Right atrium auricular region (tissue), 2 donors: ENCODE data around the gene B3GALT6. TPM values are rescaled to one million over a fixed set of nuclear protein-coding genes. Genes with fewer than 3 reads are reported as not detected.

Experiments
- DNase-seq: peaks from one replicate; pipeline ENCODE4 v3.0.0-alpha.2; 2019; ENCODE audit warnings: low spot score
- H3K27ac ChIP-seq, 2 donors: fragments of 200-600 bp; sonication (generic); 1 replicate in 1 of 2; 2 replicates in 1 of 2; pipeline ENCODE4 v1.5.1; 2016 to 2019
- H3K27me3 ChIP-seq, 2 donors: fragments of 200-600 bp; sonication (generic); one replicate each; pipeline versions ENCODE4 v1.5.1 to v1.6.0; 2017 to 2019
- H3K36me3 ChIP-seq: fragments of 200-600 bp; sonication (generic); one replicate; pipeline ENCODE4 v1.5.1; 2016
- H3K4me1 ChIP-seq, 2 donors: fragments of 200-600 bp; sonication (generic); one replicate each; pipeline versions ENCODE4 v1.5.1 to v1.6.0; 2017 to 2019
- H3K4me3 ChIP-seq, 2 donors: fragments of 200-600 bp; sonication (generic); 1 replicate in 1 of 2; 2 replicates in 1 of 2; pipeline ENCODE4 v1.5.1; 2017 to 2019; ENCODE audit warnings: mild to moderate bottlenecking in 1 of 2, moderate library complexity in 1 of 2
- H3K9me3 ChIP-seq, 2 donors: fragments of 200-600 bp; sonication (generic); one replicate each; pipeline ENCODE4 v1.5.1; 2019
- total RNA-seq, 2 donors: library from RNA; depleted of rRNA; stranded (reverse); fragments of >200 nt; gene quantifications; one replicate each; pipeline ENCODE4 v1.1.0, GENCODE V29; 2016
- TF ChIP-seq, protein P1 (sequence below), 2 donors: fragments of 200-600 bp; sonication (generic); IDR thresholded peaks; one replicate each; pipeline ENCODE4 v1.5.1; 2019; ENCODE audit warnings: antibody characterized with exemption in 2 of 2

Gene B3GALT6
- total RNA-seq, 2 donors from 2014 or later, result 16.1 to 19.7 TPM

GRCh38 chr1:1270813-1271212 is 38.8 kb downstream of the B3GALT6 start:
- H3K36me3 ChIP-seq, result peaks cover 16% of the 10 kb centered on the region
- peaks cover 0 to 49% of the 10 kb centered on the region in 2 donors for H3K4me1 ChIP-seq
- H3K27me3 ChIP-seq, result no peaks in the 10 kb centered on the region
- TF ChIP-seq, protein P1, sequence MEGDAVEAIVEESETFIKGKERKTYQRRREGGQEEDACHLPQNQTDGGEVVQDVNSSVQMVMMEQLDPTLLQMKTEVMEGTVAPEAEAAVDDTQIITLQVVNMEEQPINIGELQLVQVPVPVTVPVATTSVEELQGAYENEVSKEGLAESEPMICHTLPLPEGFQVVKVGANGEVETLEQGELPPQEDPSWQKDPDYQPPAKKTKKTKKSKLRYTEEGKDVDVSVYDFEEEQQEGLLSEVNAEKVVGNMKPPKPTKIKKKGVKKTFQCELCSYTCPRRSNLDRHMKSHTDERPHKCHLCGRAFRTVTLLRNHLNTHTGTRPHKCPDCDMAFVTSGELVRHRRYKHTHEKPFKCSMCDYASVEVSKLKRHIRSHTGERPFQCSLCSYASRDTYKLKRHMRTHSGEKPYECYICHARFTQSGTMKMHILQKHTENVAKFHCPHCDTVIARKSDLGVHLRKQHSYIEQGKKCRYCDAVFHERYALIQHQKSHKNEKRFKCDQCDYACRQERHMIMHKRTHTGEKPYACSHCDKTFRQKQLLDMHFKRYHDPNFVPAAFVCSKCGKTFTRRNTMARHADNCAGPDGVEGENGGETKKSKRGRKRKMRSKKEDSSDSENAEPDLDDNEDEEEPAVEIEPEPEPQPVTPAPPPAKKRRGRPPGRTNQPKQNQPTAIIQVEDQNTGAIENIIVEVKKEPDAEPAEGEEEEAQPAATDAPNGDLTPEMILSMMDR (IDR thresholded peaks at IDR 0.05), result no peak
- no peaks in the 10 kb centered on the region for H3K9me3 ChIP-seq
- no peak for DNase-seq
- H3K27ac ChIP-seq, result no peak overlapping the region
- H3K4me3 ChIP-seq, result peak overlapping the region in 1 of 2 donors; percentile 6

DNA sequence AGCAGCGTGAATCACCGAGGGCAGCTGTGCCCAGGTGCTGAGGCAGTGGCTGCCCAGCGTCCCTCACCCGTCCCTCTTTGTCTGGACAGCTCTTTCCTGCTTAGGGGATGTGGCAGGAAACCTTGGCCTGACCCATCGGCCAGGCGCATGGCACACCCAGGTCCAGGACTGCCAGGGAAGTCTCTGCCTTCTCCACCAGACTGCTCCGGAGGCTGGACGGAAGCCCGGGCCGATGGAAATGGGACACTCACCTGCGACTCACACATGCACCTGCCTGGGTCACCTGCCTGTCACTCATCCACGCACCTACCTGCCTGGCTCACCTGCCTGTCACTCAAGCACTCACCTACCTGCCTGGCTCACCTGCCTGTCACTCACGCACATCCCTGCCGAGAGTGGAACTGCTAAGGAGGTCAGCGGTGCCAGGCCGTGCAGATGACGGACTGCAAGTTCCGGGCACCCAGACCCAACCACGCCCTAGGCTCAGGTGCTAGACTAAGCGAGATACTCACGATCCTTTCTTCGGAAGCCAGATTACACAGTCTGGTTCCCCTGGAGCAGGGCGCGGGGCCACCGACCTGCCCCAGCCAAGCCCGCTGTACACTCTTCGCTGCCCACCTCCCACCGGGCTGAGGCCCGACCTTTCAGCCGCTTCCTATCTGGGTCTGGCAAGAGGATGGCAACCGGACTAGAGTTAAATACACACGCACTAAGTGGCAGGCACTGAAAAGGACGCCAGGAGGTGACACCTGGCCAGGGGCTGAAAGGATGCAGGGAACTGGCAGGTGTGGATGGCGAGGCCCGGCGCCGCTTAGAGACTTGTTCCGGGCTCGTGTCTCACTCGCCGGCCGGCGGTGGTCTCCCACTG is 40.5 kb downstream of the B3GALT6 start:
- no peaks in the 10 kb centered on the region for H3K27me3 ChIP-seq
- peak overlapping the region; percentile 95 to 96 for H3K4me3 ChIP-seq
- no peak for DNase-seq
- H3K36me3 ChIP-seq, result peaks cover 6% of the 10 kb centered on the region
- H3K27ac ChIP-seq, result peak overlapping the region; percentile 84 to 89
- peaks cover 0 to 49% of the 10 kb centered on the region in 2 donors for H3K4me1 ChIP-seq
- no peaks in the 10 kb centered on the region for H3K9me3 ChIP-seq
- TF ChIP-seq, protein P1 (IDR thresholded peaks at IDR 0.05), result no peak

DNA sequence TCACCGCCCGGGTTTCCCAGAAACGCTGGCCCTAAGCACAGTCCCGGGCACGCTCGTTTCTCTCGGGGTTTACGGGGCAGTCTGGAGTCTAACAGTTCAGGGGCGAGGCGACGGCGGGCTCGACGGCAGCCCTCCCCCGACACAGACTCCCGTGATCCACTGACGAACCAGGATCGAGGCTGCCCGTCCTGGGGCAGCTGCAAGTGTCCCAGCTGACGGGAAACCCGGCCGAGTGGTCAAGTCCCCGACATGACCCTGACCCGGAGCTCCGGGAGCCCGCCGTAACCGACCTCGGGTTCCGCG is 41.1 kb downstream of the B3GALT6 start:
- peak overlapping the region; percentile 95 to 96 for H3K4me3 ChIP-seq
- no peaks in the 10 kb centered on the region for H3K9me3 ChIP-seq
- H3K27ac ChIP-seq, result peak overlapping the region; percentile 84 to 89
- peaks cover 0 to 49% of the 10 kb centered on the region in 2 donors for H3K4me1 ChIP-seq
- H3K27me3 ChIP-seq, result no peaks in the 10 kb centered on the region
- TF ChIP-seq, protein P1 (IDR thresholded peaks at IDR 0.05), result no peak
- no peak for DNase-seq
- peaks cover under 1% of the 10 kb centered on the region for H3K36me3 ChIP-seq

DNA sequence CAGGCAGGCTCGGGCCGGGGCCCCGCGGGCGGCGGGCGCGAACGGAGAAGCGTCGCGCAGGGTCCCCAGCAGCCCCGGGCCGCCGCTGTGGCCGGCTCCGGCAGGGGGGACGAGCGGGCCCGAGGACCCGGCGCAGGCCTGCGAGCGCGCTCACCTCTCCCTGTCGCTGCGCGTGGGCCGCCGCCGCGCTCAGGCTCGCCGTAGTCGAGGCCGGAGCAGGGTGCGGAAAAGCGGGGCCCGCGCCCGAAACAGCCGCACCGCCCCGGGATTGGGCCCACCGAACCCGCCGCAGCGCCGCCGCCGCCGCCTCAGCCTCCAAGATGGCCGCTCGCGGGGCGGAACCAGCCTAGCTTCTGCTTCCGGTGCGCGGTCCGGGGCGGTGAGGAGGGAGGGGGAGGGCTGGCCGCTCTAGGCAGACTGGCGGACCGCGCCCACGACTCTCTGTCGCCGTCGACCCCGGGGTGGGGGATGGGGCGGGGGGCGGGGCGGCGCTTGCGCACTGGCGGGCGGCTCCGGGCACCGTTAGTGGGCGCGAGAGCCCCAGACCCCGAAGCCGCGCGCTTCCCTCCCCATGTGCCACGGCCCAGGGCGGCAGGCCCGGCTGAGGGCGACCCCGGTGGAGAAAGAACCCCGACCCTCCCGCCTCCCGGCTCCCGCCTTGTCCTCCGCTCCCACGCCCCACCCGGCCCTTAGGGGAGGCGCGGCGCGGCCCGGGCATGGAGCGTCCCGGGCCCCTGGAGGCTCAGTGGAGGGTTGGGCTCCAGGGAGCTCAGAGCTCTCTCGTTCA is 41.7 kb downstream of the B3GALT6 start, which contains the start of gene UBE2J2:
Gene UBE2J2 (minus strand): TSS at position 343 of the 787 bp plus-strand sequence. CDS start 5,862 bp downstream, outside the sequence.
- Histone ChIP-seq H3K36me3 (no peaks in the 10 kb centered on the region), H3K27me3 (no peaks in the 10 kb centered on the region), H3K4me1 (peaks cover 0 to 49% of the 10 kb centered on the region in 2 donors), H3K4me3 (peak within 1 kb of the TSS; percentile 95 to 96), H3K9me3 (no peaks in the 10 kb centered on the region), H3K27ac (peak within 1 kb of the TSS; percentile 84 to 89)
- peak; percentile 90 for DNase-seq
- TF ChIP-seq, protein P1 (IDR thresholded peaks at IDR 0.05), result peak in 1 of 2 donors; percentile 33

DNA sequence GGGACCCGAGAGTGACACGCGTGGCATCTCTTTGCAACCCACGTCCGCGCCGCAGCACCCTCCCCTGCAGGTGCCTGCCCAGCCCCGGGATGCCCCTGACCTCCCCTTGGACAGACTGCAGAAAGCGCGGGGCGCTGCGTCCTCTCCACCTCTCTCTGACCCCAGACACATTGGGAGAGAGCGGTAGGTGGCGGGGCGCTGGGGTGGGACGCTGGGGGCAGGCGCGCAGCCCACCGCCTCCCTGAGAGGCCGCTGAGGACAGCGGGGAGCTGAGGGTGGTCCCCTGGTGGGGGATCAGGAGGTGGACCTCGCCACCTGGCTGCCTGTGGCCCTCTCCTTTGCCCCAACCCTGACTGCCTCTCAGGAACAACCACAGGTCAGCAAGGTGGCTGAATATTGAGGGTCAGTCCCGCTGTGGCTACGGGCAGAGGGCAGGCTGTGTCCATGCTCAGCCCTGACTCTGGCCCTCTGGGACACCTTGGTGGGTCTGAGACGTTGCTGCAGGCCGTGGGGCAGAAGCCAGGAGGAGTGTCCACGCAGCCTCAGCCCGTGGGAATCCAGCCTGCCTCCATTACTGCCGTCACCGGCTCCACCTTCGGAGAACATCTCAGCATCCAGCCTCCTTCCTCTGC is 42.4 kb downstream of the B3GALT6 start:
- Histone ChIP-seq H3K4me1 (peaks cover 0 to 47% of the 10 kb centered on the region in 2 donors), H3K27me3 (no peaks in the 10 kb centered on the region), H3K36me3 (no peaks in the 10 kb centered on the region), H3K4me3 (peak overlapping the region; percentile 95 to 96), H3K9me3 (no peaks in the 10 kb centered on the region), H3K27ac (peak overlapping the region; percentile 84 to 89)
- TF ChIP-seq, protein P1 (IDR thresholded peaks at IDR 0.05), result no peak
- DNase-seq, result no peak
